Mammary epithelial cell (primary cell): ENCODE measurements around the gene BLNK.

Source experiments
- EZH2 ChIP-seq: IDR thresholded peaks from 2 replicates; pipeline ENCODE4 v1.6.1; 2012; ENCODE audit warnings: low read length, inconsistent platforms, borderline replicate concordance
- TF ChIP-seq, protein P1 (sequence below), 2 donors: IDR thresholded peaks in 1 of 2; conservative IDR thresholded peaks in 1 of 2; 2 replicates each; pipeline ENCODE4 v1.5.1; 2011 to 2012; ENCODE audit warnings: inconsistent platforms in 2 of 2, low read length in 2 of 2, mild to moderate bottlenecking in 2 of 2, control low read depth in 1 of 2, low read depth in 1 of 2; ENCODE audit not compliant: insufficient read depth in 1 of 2; ENCODE audit errors: extremely low read depth in 1 of 2

DNA sequence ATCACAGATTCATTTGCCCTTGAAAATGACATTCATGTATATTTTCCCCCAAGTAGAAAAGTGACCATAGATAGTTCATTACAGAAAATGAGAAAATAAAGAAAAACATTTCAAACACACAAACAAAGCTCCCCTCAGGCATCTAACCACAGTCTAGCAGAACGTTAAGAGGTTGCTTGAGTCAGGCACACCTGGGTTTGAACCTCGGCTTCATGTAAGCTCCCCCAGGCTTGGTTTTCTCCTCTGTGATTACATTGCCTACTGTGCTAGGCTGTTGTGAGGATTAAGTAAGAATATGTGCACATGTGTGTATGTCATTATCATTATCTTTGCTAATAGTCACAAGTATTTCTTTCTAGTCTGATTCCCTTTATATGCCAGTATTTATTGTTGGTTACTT is 42.0 kb upstream of the BLNK start:
- TF ChIP-seq, protein P1, sequence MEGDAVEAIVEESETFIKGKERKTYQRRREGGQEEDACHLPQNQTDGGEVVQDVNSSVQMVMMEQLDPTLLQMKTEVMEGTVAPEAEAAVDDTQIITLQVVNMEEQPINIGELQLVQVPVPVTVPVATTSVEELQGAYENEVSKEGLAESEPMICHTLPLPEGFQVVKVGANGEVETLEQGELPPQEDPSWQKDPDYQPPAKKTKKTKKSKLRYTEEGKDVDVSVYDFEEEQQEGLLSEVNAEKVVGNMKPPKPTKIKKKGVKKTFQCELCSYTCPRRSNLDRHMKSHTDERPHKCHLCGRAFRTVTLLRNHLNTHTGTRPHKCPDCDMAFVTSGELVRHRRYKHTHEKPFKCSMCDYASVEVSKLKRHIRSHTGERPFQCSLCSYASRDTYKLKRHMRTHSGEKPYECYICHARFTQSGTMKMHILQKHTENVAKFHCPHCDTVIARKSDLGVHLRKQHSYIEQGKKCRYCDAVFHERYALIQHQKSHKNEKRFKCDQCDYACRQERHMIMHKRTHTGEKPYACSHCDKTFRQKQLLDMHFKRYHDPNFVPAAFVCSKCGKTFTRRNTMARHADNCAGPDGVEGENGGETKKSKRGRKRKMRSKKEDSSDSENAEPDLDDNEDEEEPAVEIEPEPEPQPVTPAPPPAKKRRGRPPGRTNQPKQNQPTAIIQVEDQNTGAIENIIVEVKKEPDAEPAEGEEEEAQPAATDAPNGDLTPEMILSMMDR (conservative IDR thresholded peaks at IDR 0.05 in 1 of 2, IDR thresholded peaks at IDR 0.05 in 1 of 2; ENCODE audit: extremely low read depth in 1 of 2, insufficient read depth in 1 of 2, low read depth in 1 of 2, low read length in 2 of 2): no peak
- no peak for TF ChIP-seq EZH2
